Measurements from ENCODE around the gene SPEG.

DNA sequence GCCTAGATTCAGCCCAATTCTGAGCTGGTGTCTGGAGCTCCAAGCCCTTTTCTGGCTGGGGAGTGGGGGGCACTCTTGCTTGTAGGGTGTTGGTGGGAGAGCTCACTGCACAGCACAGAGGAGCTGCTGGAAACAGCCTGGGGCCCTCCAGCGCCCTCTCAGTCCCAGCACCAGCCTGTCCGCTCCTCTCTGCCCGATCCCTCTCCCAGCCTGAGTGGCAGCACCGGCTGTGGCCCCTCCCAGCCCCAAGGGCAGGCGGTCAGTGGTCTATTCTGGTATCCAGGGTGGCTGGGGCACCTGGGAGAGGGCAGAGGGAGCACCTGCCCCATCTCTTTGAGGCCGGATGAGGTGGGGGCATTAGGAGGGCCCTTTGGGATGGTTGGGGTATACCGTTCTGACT, 29.7 kb upstream of the SPEG start:
- TF ChIP-seq, protein P1, sequence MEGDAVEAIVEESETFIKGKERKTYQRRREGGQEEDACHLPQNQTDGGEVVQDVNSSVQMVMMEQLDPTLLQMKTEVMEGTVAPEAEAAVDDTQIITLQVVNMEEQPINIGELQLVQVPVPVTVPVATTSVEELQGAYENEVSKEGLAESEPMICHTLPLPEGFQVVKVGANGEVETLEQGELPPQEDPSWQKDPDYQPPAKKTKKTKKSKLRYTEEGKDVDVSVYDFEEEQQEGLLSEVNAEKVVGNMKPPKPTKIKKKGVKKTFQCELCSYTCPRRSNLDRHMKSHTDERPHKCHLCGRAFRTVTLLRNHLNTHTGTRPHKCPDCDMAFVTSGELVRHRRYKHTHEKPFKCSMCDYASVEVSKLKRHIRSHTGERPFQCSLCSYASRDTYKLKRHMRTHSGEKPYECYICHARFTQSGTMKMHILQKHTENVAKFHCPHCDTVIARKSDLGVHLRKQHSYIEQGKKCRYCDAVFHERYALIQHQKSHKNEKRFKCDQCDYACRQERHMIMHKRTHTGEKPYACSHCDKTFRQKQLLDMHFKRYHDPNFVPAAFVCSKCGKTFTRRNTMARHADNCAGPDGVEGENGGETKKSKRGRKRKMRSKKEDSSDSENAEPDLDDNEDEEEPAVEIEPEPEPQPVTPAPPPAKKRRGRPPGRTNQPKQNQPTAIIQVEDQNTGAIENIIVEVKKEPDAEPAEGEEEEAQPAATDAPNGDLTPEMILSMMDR (IDR thresholded peaks at IDR 0.05; ENCODE audit: low read depth, low read length, poor library complexity, severe bottlenecking), result no peak
- no peak for TF ChIP-seq EZH2phosphoT487 (IDR thresholded peaks at IDR 0.05; ENCODE audit: borderline replicate concordance, low read length)

All from DOHH2 (cell line).